GM21526 (cell line): ENCODE results near the gene DENND1A.
"Not testable (repeated sequence)": the region's sequence is repeated elsewhere in the genome, so short reads cannot be mapped to it uniquely, and the experiment has no call there.

ENCODE experiments used
- ATAC-seq: cut with Tn5 transposase; IDR thresholded peaks from one replicate; pipeline ENCODE4 v1.9.1; 2021; ENCODE audit warnings: moderate library complexity; ENCODE audit not compliant: unreplicated experiment, low FRiP score

The DENND1A gene

GRCh38 chr9:123823194-123823947, 106.6 kb downstream of the DENND1A start:
- no peak for ATAC-seq

DNA sequence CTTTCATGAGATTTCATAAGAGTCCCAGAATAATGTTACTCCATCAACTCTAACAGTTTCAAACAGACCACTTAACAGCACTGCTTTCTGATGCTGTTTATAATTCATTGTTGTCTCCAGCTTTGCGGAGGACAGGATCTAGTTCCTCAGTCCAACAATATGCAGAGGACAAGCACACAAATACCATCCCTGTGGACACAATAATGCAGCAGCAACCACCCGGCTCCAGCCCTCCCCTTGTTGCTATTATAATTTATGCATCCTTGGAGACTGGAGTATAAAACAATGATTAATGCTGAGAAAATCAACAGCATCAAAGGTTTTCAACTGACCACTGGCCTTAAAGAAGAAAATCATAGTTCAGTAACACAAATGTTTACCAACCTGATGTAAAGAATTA, 108.3 kb downstream of the DENND1A start:
- no peak for ATAC-seq

DNA sequence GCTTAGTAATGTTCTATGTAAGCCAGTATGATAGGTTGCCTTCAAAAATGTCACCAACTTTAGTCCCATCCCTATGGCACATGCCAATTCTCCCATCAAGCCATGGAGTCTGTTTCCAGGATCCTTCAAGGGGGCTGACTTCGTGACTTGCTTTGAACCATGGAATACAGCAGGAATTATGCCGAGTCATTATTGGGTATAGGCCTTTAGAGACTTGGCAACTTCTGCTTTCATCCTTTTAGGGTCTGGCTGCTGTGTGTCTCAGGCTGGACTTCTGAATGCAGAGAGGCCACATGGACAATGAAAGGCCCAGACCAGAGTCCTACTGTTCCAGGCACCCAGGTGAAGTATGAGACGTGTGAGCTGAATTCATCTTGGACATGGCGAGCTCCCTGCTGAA, 109.8 kb downstream of the DENND1A start:
- ATAC-seq = no peak

DNA sequence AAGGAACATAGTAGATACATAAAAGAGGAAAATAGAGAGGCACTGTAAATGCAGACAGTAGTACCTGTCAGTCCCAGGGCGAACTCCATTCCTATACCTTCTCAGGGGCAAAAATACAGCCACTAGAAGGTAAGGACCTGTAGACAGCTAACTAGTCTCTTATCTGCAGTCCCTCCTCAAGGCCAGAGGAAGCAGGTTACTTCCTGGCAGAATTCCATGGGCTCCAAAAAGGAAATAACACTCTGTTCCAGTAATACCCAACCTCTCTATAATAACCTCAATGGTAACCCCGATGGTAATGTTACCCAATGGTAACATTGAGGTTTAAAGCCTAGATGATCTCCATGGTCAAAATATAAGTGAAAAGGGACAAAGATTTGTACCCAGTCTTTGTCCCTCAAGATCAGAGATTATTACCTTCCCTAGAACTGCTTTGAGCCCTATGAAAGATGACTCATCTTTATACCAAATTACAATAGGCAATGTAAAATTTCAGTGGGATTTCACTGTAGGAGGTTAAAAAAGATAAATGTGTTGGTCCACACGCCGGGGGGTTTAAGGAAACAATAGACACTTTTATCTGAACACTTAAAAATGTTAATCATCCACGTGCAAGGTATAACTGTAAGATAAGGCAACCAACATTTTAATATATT, 113.0 kb downstream of the DENND1A start:
- ATAC-seq = no peak

DNA sequence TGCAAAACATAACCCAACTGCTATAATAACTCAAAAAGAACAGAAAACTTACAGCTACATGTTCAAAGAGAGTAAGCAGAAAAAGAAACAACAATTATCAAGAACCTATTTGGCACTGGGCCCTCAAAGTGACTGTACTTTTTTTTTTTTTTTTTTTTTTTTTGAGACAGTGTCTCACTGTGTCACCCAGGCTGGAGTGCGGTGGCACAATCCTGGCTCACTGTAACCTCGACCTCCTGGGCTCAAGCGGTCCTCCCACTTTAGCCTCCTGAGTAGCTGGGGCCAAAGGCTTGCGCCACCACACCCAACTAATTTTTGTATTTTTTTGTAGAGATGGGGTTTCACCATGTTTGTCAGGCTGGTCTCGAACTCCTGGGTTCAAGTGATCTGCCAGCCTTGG, 114.1 kb downstream of the DENND1A start:
- ATAC-seq = not testable (repeated sequence)

DNA sequence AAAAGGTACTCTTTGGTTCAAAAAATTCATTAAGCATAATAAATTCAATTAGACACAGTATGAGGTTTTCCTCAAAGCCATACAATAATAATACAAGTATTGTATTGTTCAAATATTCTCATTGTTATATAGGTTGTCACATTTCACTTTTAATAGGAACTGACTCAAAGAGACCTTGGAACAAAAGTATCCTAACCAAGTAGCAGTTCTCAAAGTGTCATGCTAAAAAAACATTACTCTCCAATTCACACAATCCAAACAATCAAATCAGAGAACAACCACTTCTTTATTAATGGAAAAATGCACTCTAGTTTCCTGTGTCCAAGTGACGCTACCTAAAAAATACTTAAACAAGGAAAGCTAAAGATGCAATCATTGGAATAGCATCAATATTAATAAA, 115.4 kb downstream of the DENND1A start:
- no peak for ATAC-seq

- ATAC-seq = no peak
Observed at GRCh38 chr9:123812984-123813383, 116.9 kb downstream of the DENND1A start.

DNA sequence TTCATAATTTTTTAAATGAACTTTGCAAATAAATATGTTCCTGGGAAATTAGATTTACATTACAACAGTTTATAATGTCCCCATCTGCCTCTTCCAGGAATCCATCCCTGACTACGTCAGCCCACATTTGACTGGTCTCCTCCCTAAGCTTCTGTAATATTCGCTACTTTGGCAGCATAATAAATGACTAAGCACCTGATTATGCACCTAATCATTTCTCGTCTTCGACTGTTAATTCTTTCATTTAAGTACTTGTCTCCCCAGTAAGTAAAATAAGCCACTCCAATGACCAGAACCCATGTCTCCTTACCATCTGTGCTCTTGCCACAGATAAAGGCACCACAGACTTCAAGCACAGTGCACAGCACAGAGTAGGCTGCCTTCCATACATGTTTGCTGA, 122.7 kb downstream of the DENND1A start:
- ATAC-seq = no peak

DNA sequence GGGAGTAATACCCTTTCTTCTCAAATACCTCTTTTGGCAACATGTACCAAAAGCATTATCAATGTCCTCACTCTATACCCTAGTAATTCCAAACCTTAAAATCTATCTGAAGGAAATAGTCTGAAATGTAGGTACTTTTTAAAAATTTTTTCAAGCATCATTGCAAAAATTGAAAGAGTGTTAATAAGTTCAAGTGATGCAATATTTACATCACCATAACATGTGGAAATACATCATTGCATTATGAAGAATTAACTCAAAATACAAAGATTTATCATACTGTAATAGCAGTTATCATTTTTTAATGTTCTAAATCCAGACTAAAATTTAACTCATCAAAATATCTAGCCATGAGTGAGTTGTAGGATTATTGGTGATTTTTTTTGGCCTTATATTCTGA, 123.1 kb downstream of the DENND1A start:
- ATAC-seq = no peak

DNA sequence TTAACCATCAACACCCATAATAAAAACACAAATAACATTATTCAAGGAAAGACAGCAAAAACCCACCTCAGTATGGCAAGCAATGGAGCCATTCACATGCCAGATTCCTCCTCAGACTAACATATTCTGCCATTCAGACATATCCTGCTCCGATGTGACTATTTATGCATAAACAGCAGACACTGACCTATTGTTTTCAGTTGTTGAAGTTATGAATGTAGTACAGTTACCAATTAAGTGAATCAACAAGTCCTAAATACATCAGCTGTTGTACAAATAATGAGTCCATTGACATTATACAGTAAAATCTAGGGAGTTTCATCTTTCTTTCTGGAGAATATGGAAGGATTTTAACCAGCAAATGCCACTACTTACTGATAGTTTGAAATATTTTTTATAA, 131.7 kb downstream of the DENND1A start:
- no peak for ATAC-seq

DNA sequence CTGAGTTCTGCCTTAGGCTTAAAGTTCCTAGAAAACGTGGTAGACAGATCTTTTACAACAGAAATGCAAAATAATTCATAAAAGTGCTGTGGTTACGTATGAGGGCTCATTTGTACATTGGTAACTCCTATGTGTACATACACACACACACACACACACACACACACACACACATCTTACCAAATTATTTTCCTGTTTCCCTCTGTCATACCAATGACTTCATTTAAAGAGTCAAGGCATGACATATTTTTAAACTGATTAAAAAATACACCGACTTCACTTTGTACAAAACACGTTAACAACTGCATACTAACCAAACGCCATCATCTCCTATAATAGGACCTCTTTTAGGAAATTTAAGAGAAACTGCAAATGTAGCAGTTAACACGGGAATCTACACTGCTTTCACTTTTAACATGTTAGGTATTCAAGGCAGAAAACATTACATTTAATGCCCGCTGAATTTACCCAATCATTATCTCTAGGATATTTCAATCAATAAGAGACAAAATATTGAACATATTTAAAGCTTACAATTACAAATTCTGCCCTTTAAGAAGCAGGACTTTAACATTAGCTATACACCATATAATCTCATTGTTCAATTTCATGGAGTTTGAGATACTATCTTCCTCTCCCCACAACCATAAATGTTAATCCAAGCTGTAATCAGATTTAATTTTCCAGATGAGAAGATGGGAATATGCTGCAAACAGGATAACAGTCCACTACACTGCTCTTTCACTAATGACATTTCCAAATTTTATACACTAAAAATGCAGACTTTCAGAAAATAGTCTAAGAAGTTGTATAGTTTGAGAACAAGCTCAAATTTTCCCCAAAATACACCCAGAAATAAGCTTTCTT, 133.1 kb downstream of the DENND1A start:
- ATAC-seq = no peak

GRCh38 chr9:123796094-123796493, 133.8 kb downstream of the DENND1A start:
- ATAC-seq = no peak

GRCh38 chr9:123795336-123795735, 134.6 kb downstream of the DENND1A start:
- ATAC-seq = no peak

DNA sequence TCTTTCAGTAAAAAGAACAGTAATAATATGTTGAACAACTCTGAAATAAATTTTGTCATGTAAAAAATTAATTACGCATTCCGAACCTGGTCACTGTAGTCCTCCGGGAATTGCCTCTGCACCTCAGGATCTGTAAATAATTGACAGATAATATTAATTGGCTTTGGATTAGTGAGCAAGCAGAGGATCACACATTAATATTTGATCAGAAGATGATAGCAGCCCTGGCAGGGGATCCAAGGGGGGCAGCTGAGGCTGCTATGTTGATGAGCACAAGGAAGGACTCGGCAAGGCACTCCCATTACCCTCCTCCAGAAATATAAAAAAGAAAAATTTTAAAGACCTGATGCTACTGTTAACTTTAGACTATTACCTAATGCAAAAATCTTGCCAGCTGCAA, 137.4 kb downstream of the DENND1A start:
- ATAC-seq = no peak

GRCh38 chr9:123789554-123790292, 140.2 kb downstream of the DENND1A start:
- ATAC-seq = no peak

DNA sequence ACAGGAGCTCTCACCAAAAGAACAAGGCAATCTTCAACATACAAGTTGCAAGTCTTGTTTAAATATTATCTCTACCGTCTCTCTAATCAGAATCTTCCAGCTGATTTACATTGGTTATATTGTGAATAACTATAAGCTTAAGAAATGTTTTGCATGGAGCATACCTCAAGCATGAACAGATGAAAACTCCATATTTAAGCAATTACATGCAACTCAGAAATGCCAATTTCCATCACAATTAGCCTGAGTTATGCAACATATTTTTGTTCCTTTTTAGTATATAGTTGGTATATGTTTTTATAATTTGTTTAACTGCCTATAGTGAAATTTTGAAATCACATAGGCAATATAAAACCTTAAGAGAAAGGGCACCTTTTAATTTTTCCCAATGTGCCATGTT, 142.5 kb downstream of the DENND1A start:
- ATAC-seq = no peak

DNA sequence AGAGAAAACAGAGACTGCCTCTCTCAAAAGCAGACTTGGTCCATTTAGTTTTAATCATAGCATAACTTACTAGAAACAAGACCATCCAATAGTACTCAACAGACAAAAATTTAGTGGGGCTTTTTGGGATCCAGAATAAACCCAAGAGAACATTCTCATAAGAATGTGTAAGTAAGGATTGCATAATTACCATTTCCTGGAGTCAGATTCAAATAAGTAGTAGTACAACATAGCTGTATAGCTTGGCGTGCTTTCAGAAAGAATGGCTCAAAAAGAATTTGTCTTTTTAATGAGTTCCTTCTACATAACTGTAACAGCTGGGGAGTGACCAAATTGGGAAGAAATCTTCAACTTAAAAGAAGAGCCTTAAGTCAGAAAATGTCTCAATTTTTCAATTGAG, 145.4 kb downstream of the DENND1A start:
- no peak for ATAC-seq

DNA sequence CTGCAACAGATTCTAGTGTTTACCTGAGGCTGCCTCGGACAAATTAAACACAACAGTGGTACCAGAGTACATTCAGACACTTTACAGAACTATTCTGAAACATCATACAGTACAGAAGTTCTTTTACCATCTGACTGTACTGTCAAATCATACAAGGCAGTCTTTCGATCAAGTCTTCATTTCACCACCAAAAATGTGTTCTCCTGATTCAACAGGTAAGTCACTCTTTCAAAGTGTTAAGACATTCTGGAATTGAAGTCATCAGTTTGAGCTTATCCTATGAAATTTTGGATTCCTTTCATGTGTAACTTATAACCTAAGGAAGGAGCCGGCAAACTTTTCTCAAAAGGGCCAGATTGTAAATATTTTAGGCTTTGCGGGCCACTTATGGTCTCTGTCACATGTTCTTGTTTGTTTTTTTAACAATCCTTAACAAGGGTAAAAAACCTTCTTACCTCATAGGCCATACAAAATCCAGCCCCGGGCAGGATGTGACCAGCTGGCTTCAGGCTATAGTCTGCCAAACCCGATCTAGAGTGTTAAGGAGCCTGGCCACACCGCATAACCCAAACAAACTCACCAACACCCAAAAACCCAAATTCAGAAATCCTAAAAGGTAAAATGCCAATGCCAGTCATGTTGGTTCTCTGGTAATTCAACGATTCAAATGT, 151.6 kb downstream of the DENND1A start:
- ATAC-seq = no peak

GRCh38 chr9:123776708-123777537, 153.0 kb downstream of the DENND1A start:
- no peak for ATAC-seq
